Suprapubic skin (tissue), 4 donors: ENCODE results near the gene DUS4L.
"Not testable (repeated sequence)": the region's sequence is repeated elsewhere in the genome, so short reads cannot be mapped to it uniquely, and the experiment has no call there.

Experiments used
- CTCF ChIP-seq, 2 donors: fragments of 200-600 bp in 1 of 2; fragments of 450-650 bp in 1 of 2; sonication (generic) in 1 of 2; IDR thresholded peaks; one replicate each; pipeline ENCODE4 v1.5.1; 2016 to 2019; ENCODE audit warnings: antibody characterized with exemption in 2 of 2, mild to moderate bottlenecking in 1 of 2, moderate library complexity in 1 of 2
- EP300 ChIP-seq: sonication (generic); formaldehyde crosslinking; IDR thresholded peaks from one replicate; pipeline ENCODE4 v1.6.1; 2017; ENCODE audit warnings: antibody characterized with exemption
- POLR2A ChIP-seq, 2 donors: fragments of 450-650 bp; IDR thresholded peaks; one replicate each; pipeline ENCODE4 v1.6.1; 2017; ENCODE audit warnings: antibody characterized with exemption in 2 of 2, mild to moderate bottlenecking in 2 of 2, moderate library complexity in 2 of 2
- POLR2AphosphoS5 ChIP-seq, 3 donors: sonication (generic); formaldehyde crosslinking; IDR thresholded peaks; one replicate each; pipeline ENCODE4 v1.6.1; 2017; ENCODE audit warnings: antibody characterized with exemption in 3 of 3

- not testable (repeated sequence) for TF ChIP-seq POLR2A (IDR thresholded peaks at IDR 0.05); CTCF (IDR thresholded peaks at IDR 0.05); POLR2AphosphoS5 (IDR thresholded peaks at IDR 0.05); EP300
Observed at GRCh38 chr7:107537228-107537627, 26.5 kb upstream of the DUS4L start.
